ENCODE measurements around the gene RBMS3. TPM values are rescaled to one million over a fixed set of nuclear protein-coding genes. Genes with fewer than 3 reads are reported as not detected.

The RBMS3 gene
- 36.0 and 42.0 TPM in 2 replicates for total RNA-seq

GRCh38 chr3:29280404-29281093 is at the start of gene RBMS3:
Gene RBMS3 (plus strand): TSS chr3:29281071.

All from cardiac ventricle fibroblast (primary cell).